Globus pallidus (tissue), 1 donor: ENCODE measurements around the gene ARHGEF9.
"Not testable (repeated sequence)": the region's sequence is repeated elsewhere in the genome, so short reads cannot be mapped to it uniquely, and the experiment has no call there.

Experiments
- DNase-seq: peaks from one replicate; pipeline ENCODE4 v3.0.0-alpha.2; 2015; ENCODE audit warnings: low spot score

The ARHGEF9 gene

GRCh38 chrX:63658920-63659319 lies 126.1 kb downstream of the ARHGEF9 start:
- no peak for DNase-seq

GRCh38 chrX:63657821-63658220 lies 127.2 kb downstream of the ARHGEF9 start:
- no peak for DNase-seq

DNA sequence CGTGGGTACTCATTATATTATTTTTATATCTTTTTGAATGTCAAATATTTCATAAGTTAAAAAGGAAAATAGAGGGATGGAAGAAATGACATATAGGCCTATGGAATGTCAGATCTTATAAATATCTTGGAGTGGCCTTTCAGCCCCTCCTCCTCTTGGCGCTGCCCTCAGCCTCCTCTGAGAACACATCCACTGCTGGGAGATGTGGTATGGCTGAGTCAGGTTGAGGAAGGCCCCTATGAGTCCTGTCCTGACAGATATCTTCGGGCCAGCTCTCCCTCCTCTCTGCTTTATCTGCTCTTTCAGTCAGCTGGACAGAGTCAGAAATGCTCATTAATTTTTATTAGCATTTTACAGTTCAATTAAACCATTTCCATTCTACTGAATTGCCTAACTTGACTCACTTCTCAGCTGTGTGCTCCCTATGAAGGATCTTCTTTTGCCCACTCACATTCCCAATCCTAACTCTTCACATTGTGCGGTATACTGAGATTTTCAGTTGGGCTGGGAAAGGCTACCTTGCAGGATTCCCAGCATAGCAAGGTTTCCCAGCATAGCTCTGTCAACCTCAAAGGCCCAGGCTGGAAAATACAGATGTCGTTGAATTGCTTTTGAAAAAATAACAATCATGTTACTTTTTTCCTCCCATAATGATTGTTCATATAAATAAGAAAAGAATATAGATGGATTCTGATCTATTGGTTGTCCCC lies 128.0 kb downstream of the ARHGEF9 start:
- no peak for DNase-seq

- DNase-seq: no peak
Observed at GRCh38 chrX:63652086-63652765, 132.8 kb downstream of the ARHGEF9 start.

DNA sequence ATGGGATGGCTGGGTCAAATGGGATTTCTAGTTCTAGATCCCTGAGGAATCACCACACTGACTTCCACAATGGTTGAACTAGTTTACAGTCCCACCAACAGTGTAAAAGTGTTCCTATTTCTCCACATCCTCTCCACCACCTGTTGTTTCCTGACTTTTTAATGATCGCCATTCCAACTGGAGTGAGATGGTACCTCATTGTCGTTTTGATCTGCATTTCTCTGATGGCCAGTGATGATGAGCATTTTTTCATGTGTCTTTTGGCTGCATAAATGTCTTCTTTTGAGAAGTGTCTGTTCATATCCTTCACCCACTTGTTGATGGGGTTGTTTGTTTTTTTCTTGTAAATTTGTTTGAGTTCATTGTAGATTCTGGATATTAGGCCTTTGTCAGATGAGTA lies 139.3 kb downstream of the ARHGEF9 start:
- DNase-seq: not testable (repeated sequence)

GRCh38 chrX:63635750-63636149 lies 149.3 kb downstream of the ARHGEF9 start:
- DNase-seq: no peak

DNA sequence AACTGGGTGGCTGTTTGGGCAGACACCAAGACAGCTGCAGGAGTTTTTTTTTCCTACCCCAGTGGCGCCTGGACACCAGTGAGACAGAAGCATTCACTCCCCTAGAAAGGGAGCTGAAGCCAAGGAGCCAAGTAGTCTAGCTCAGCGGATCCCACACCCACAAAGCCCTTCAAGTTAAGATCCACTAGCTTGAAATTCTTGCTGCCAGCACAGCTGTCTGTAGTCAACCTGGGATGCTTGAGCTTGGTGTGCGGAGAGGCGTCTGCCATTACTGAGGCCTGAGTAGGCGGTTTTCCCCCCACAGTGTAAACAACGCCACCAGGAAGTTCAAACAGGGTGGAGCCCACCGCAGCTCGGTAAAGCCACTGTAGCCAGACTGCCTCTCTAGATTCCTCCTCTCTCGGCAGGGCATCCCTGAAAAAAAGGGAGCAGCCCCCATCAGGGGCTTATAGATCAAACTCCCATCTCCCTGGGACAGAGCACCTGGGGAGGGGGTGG lies 171.4 kb downstream of the ARHGEF9 start:
- DNase-seq: no peak

DNA sequence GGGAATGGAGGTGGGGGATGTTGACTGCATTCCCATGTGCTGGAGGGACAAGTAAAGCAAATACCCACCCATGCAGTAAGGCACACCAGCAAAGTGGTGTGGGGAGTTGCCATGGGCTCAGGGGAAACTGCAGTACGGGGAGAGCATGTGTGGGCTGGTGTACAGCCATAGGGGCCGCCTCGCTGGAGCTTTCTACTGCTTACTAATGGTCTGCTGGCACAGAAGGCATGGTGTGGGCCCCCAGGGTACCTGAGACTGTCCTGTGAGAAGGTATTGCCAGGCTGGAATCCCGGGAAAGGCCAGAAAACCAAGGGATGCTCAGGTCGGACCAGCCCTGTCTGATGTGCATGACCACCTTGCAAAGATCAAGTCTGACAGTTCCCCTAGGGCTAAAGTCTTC lies 199.1 kb downstream of the ARHGEF9 start:
- DNase-seq: no peak
